ENCODE data around the gene ATP2B3. TPM values are rescaled to one million over a fixed set of nuclear protein-coding genes. Genes with fewer than 3 reads are reported as not detected.
A peak's percentile ranks its signal among the peaks of the same experiment; 100 is the strongest.

The ATP2B3 gene
- total and polyA plus RNA-seq, 9 of the 15 experiments (the other 6 are each of a cell fraction or from before 2014, with no cell fraction given) = 0.04 TPM; not detected in 8

- TF ChIP-seq, protein P1, sequence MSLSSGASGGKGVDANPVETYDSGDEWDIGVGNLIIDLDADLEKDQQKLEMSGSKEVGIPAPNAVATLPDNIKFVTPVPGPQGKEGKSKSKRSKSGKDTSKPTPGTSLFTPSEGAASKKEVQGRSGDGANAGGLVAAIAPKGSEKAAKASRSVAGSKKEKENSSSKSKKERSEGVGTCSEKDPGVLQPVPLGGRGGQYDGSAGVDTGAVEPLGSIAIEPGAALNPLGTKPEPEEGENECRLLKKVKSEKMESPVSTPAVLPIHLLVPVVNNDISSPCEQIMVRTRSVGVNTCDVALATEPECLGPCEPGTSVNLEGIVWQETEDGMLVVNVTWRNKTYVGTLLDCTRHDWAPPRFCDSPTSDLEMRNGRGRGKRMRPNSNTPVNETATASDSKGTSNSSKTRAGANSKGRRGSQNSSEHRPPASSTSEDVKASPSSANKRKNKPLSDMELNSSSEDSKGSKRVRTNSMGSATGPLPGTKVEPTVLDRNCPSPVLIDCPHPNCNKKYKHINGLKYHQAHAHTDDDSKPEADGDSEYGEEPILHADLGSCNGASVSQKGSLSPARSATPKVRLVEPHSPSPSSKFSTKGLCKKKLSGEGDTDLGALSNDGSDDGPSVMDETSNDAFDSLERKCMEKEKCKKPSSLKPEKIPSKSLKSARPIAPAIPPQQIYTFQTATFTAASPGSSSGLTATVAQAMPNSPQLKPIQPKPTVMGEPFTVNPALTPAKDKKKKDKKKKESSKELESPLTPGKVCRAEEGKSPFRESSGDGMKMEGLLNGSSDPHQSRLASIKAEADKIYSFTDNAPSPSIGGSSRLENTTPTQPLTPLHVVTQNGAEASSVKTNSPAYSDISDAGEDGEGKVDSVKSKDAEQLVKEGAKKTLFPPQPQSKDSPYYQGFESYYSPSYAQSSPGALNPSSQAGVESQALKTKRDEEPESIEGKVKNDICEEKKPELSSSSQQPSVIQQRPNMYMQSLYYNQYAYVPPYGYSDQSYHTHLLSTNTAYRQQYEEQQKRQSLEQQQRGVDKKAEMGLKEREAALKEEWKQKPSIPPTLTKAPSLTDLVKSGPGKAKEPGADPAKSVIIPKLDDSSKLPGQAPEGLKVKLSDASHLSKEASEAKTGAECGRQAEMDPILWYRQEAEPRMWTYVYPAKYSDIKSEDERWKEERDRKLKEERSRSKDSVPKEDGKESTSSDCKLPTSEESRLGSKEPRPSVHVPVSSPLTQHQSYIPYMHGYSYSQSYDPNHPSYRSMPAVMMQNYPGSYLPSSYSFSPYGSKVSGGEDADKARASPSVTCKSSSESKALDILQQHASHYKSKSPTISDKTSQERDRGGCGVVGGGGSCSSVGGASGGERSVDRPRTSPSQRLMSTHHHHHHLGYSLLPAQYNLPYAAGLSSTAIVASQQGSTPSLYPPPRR (CRISPR knock-in tag; IDR thresholded peaks at IDR 0.05; ENCODE audit: borderline replicate concordance) = no peak
- TF ChIP-seq ZNF408 (CRISPR knock-in tag; IDR thresholded peaks at IDR 0.05; ENCODE audit: low read depth) = no peak
- TF ChIP-seq, protein P2, sequence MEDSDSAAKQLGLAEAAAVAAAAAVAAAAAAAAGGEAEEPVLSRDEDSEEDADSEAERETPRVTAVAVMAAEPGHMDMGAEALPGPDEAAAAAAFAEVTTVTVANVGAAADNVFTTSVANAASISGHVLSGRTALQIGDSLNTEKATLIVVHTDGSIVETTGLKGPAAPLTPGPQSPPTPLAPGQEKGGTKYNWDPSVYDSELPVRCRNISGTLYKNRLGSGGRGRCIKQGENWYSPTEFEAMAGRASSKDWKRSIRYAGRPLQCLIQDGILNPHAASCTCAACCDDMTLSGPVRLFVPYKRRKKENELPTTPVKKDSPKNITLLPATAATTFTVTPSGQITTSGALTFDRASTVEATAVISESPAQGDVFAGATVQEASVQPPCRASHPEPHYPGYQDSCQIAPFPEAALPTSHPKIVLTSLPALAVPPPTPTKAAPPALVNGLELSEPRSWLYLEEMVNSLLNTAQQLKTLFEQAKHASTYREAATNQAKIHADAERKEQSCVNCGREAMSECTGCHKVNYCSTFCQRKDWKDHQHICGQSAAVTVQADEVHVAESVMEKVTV (CRISPR knock-in tag; IDR thresholded peaks at IDR 0.05) = no peak
- TF ChIP-seq SETDB1 (IDR thresholded peaks at IDR 0.05; ENCODE audit: low read length) = no peak
- TF ChIP-seq NR2C1 (IDR thresholded peaks at IDR 0.05) = no peak
- no peak for TF ChIP-seq NR2C1 (tag; IDR thresholded peaks at IDR 0.05)
- no peak for TF ChIP-seq SOX6 (IDR thresholded peaks at IDR 0.05)
- TF ChIP-seq, protein P3, sequence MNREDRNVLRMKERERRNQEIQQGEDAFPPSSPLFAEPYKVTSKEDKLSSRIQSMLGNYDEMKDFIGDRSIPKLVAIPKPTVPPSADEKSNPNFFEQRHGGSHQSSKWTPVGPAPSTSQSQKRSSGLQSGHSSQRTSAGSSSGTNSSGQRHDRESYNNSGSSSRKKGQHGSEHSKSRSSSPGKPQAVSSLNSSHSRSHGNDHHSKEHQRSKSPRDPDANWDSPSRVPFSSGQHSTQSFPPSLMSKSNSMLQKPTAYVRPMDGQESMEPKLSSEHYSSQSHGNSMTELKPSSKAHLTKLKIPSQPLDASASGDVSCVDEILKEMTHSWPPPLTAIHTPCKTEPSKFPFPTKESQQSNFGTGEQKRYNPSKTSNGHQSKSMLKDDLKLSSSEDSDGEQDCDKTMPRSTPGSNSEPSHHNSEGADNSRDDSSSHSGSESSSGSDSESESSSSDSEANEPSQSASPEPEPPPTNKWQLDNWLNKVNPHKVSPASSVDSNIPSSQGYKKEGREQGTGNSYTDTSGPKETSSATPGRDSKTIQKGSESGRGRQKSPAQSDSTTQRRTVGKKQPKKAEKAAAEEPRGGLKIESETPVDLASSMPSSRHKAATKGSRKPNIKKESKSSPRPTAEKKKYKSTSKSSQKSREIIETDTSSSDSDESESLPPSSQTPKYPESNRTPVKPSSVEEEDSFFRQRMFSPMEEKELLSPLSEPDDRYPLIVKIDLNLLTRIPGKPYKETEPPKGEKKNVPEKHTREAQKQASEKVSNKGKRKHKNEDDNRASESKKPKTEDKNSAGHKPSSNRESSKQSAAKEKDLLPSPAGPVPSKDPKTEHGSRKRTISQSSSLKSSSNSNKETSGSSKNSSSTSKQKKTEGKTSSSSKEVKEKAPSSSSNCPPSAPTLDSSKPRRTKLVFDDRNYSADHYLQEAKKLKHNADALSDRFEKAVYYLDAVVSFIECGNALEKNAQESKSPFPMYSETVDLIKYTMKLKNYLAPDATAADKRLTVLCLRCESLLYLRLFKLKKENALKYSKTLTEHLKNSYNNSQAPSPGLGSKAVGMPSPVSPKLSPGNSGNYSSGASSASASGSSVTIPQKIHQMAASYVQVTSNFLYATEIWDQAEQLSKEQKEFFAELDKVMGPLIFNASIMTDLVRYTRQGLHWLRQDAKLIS (CRISPR knock-in tag; IDR thresholded peaks at IDR 0.05) = no peak
- TF ChIP-seq TBP (optimal IDR thresholded peaks at IDR 0.05; ENCODE audit: low read depth, low read length) = peak; percentile 60
- no peak for TF ChIP-seq KLF13 (tag; IDR thresholded peaks at IDR 0.05; ENCODE audit: borderline replicate concordance, low read depth)
- no peak for TF ChIP-seq POU5F1 (IDR thresholded peaks at IDR 0.05; ENCODE audit: borderline replicate concordance, low read depth, low read length, partially characterized antibody)
- TF ChIP-seq NCOR1 (IDR thresholded peaks at IDR 0.05) = no peak
- no peak for TF ChIP-seq IFI16 (CRISPR knock-in tag; IDR thresholded peaks at IDR 0.05)
- TF ChIP-seq SMARCA4 (IDR thresholded peaks at IDR 0.05) = no peak
- TF ChIP-seq RBFOX2 (IDR thresholded peaks at IDR 0.05; ENCODE audit: low read depth, low read length) = peak; percentile 77
- peak; percentile 55 for TF ChIP-seq SP2 (IDR thresholded peaks at IDR 0.05; ENCODE audit: extremely low read depth, low read depth, low read length, poor library complexity, severe bottlenecking)
- no peak for TF ChIP-seq ZC3H11A (IDR thresholded peaks at IDR 0.05; ENCODE audit: low read depth, low read length)
- TF ChIP-seq THRAP3 (IDR thresholded peaks at IDR 0.05; ENCODE audit: borderline replicate concordance) = no peak
These were observed 46.8 kb upstream of the ATP2B3 start, which contains the start of gene HAUS7 (continued) for GRCh38 chrX:153470411-153471363.

Data from K562 (cell line).